Glomerular endothelial cell (primary cell): ENCODE data around the gene PPP1CB. TPM values are rescaled to one million over a fixed set of nuclear protein-coding genes. Genes with fewer than 3 reads are reported as not detected.
A peak's percentile ranks its signal among the peaks of the same experiment; 100 is the strongest.

Source experiments
- DNase-seq: peaks from one replicate; pipeline ENCODE4 v3.0.0-alpha.2; 2011; ENCODE audit warnings: low read depth, low spot score; ENCODE audit errors: extremely low read depth
- total RNA-seq: library from RNA; depleted of rRNA; stranded (reverse); fragments of >200 nt; gene quantifications from 2 replicates; pipeline ENCODE4 v1.2.3, GENCODE V29; 2015

Gene PPP1CB
- total RNA-seq = 88.9 and 101 TPM in 2 replicates

DNA sequence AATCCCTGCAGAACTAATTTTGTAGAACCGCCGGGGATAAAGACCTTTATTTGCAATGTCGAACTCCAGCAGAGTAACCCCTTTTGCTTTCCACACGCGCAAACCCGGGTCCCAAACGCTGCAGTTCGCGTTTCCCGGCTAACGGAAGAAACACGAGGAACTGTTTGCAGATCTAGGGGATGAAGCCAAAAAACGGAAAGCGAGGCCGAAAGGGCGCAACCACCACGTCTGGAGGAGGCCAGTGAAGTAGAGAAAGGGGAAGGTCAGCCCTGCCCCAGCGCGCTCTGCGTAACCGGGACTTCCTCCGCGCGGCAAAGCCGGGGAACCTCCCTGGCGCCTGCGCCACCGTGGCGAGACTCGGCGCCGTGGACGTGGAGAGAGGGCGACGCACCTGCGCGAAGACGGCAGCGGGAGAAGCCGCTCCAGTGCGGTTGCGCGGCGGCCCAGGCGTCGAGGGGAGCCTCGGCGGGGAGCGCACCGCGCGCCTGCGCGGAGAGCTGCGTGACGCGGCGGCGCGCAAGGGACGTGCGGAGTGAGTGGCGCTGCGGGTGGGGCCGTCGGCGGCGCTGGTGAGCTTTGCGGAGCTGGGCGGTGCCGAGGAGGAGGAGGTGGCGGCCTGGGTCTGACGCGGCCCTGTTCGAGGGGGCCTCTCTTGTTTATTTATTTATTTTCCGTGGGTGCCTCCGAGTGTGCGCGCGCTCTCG, at the start of gene PPP1CB:
Gene PPP1CB (plus strand): TSS at position 579 of the 704 bp plus-strand sequence. CDS start 295 bp downstream, outside the sequence.
- DNase-seq = peak; percentile 29

DNA sequence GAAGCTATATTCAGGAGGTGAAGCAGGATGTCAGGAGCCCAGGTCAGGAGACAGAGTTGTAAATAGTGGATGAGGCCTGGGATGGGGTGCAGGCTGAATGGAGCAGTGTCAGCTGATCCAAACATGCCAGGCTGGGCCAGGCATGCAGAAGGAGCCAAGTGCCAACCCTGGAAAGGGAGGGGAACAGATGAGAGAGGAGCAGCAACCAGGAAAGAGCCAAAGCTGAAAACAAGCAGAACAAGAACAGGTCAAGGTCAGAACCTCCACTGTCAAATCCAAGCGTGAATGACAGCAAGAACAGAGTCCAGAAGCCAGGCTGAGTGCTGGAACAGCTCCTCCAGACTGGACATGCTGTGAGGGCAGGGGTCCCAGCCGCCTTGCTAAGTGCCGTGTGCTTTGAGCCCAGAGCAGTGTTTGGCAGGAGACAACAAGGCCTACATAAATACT, 49.2 kb upstream of the PPP1CB start:
- no peak for DNase-seq

DNA sequence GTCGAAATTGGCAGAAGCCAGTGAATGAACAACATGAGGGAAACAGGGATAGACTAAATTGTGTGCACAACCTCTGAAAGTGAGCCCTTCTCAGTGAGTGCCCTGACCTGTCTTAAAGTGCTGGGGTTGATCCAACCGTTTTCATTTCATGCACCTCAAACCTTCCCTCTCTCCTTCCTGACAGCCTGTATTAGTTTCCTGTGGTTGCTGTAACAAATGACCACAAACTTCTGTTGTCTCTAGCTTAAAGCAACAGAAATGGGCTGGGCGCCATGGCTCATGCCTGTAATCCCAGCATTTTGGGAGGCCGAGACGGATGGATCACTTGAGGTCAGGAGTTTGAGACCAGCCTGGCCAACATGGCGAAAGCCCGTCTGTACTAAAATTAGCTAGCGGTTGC, 48.8 kb upstream of the PPP1CB start:
- DNase-seq = no peak

DNA sequence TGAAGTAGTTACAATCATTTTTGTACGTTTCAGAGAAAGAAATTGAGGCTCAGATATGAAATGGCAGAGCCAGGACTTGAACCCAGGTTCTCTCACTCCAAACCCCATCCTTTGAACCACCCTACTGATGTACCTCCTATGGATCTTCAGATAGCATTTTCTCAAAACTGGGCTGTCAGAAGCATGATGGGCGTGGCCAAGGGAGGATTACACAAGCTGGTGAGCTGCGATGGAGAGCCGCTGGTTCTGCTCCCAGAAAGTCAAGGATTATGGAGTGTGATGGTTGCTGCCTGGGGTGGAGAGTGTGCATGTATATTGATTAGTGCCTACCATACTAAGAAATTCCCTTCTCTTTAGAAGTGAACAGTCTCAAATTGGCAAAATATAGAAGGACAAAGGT, 47.0 kb upstream of the PPP1CB start:
- DNase-seq = no peak

DNA sequence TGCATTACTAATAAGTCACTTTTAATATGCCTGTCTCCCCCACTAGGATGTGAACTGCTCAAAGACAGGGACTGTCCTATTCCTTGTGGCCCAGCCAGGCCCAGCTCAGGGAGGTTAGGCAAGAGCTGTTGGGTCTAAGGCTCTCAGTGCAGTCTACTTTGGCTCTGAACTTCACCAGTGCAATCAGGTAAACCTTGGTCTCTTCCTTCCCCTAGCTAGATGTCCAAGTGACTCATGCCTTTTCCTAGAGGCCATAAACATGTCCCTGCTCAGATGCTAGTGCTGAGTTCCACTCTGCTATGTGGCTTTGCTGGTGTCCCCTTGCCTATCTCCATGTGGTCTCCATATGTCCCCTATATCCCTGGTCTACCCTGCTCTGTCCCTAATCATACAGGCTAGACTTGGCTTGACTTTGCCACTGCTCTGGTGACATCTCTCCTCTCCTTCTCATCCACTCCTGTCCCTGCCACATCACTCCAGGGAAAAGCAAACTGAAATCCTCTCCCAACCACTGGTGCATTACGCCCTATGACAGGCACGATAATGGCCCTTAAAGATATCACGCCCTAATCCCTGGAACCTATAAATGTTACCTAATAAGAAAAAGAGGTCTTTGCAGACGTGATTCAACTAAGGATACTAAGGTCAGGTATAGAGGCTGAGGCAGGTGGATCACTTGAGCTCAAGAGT, 45.7 kb upstream of the PPP1CB start:
- no peak for DNase-seq

DNA sequence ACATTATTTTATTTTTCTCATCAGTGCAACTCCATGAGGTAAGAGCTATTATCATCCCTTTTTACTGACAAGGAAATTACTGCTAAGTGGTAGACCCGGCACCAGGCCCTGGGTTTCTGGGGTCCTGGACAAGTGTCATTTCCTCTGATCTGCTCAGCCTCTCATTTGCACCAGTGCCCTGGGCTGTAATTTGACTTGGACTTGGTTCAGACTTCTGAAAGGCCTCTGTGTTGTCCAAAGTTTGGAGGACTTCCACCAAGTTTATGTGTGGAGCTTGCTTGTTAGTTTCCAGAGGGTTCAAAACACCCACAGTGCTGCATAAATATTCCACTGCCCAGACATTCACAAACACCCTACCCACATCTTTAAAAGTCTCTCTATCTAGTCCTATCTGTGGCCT, 44.0 kb upstream of the PPP1CB start:
- DNase-seq = no peak

DNA sequence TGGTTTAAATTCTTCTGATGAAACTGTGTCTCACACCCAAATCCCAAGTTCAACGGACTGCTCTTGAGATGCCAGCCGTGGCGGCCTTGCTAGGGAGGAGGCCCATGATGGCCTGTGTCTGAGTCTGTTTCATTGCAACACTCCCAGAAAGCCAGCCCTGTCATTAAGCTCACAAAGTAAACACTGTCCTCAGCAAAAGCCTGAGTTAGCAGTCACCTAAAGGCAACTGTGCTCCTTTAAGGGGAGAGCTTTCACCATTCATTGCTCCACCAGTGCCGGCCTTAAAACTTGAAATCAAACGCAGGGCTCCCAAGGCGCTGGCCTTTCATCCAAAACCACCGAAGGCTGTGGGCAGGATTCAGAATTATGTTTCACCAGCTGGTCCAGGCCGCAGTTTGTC, 42.5 kb upstream of the PPP1CB start:
- no peak for DNase-seq

DNA sequence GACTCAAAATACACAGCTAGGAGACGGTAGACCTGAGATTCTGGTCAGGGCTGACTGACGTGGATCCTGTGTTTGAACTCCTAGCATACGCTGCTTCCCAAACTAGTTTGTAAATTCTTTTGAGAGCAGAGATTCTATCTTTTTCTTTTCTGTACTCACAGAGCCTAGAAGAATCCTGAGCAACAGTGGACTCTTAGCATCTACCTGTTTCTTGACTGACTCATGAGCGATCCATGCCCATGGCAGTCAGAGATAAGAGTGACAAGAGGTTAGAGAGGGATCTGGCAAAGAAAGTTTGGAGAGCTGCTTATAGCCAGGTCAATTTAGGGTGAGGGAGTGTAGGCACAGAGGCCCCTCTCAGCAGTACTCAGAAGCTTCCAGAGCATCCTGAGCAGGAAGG, 41.1 kb upstream of the PPP1CB start:
- DNase-seq = no peak

DNA sequence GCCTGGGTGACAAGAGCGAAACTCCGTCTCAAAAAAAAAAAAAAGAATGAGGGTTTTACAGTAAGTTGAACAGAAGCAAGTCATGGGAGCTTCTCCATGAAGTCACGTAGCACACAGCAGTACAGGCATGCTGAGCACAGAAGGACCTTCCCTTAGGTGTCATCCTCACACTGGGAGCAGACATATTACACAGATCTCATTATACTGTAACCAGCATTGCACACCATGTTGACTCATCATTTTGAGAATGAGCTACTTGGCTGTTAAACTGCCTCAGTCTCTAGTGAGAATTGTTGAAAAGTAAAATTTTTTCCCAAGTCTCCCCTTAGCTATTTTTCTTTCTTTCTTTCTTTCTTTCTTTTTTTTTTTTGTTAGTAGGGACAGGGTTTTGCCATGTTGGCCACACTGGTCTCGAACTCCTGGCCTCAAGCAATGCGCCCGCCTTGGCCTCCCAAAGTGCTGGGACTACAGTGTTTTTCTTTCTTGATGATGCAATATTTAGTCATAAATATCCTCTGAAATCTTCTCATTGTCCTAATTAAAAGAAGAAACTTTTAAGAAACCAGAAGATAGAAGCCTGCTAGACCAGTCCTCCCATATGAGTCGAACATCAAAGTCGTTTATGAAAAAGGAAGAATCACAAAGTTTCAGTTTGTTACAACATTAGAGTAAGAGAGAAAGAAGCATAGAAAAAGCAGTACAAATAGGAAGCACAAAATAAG, 37.9 kb upstream of the PPP1CB start:
- DNase-seq = no peak

DNA sequence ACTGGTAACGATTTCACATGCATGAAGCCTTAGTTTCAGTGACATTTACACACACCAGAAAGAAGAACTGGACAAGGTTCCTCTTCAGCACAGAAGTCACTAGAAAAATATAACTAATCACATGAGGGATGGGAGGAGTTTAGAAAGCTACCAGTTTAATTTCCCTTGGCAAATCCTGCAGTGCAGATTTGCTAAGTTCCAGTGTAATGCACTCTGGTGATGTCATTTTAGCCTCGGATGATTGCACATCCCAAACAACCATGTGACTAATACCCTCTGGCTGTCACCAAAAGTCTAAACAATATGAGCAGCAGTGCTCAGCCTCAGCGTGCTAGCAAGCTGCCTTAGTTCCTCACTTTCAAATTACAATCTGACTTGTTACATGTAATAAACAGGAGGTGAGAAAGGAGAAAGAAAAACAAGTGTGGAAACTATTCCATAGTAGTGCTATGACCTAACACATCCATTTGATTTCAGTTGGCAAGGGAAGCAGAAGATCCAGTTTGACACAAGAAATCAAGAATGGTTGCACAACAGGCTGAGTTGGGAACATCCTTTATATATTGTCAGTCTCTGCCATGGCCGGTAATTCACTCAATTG, 35.3 kb upstream of the PPP1CB start:
- DNase-seq = peak; percentile 50

DNA sequence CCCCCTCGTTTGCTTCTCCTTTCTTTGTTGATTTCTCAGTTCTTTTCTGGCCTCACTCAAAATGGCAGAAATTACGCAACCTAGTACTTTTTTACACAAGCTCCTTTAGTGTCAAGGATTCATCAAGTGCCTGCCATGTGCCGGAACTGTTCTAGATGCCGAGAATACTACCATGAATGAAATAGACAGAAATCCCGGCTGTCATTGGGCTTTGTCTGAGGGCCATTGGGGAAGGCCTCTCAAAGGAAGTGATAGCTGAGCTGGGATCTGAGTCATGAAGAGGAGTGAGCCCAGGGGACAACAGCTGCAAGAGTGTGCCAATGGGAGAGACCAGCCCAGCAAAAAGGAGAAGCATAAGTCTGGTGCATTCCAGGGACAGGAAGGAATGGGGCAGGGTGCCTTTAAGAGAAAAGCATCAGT, 34.3 kb upstream of the PPP1CB start:
- peak; percentile 12 for DNase-seq

DNA sequence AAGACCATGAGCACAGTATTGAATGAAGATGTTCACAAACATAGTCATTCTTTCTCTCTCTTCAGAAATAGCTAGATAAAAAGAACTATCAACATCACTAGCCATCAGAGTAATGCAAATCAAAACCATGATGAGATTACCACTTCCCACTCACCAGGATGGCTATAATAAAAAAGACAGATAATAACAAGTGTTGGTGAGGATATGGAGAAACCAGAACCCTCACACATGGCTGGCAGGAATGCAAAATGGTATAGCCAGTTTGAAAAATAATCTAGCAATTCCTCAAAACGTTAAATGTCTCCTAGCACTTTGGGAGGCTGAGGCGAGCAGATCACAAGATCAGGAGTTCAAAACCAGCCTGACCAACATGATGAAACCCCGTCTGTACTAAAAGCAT, 31.3 kb upstream of the PPP1CB start:
- DNase-seq = no peak

DNA sequence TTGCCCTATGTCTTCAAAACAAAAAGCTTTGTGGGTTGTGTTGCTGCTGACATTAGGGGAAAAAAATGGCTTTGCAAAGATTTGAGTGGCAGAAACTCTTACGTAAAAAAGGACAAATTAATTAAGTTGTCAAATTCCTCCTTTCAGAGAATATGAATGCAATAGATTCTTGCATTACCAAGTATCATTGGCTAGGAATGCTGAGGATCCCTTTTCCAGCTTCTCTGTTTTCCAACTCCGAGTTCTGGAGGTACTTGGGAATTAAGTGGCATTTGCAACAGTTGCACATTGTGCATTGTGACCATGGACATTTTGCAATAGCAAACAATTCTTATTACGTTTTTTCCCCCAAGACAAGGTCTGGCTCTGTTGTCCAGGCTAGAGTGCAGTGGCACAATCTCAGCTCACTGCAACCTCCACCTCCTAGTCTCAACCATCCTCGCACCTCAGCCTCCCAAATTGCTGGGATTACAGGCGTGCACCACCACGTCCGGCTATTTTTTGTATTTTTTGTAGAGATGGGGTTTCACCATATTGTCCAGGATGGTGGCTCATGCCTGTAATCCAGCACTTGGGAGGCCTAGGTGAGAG, 29.9 kb upstream of the PPP1CB start:
- DNase-seq = no peak

DNA sequence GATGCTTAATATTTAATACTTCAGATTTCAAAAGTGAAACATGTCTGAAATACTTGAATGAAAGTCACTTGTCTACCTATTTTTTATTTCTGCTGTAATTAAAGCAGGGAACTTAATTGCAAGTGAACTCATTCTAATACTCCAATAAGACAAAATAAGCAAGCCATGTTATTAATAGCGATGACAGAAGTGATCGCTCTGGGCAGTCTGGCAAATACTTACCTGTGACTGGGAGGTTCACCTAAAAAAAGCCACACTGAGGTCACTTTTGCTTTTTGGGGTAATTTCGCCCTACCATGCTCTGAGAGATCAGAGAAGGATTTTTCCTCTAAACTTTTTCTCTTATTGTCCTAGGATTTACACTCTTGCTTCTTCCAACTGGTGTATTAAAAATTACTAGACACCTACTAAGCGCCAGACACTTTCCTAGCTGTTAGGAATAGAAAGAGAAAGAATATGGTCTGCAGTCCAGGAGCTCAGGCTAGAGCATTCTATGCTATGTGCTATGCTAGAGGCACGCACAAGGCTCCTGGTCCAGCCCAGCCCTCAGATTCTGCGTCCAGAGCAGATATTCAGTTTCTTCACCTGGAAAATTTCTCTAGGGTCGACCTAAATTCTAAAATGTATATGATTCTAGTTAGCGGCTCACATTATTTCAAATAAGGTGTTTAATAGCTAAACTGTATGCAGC, 26.5 kb upstream of the PPP1CB start:
- DNase-seq = no peak

DNA sequence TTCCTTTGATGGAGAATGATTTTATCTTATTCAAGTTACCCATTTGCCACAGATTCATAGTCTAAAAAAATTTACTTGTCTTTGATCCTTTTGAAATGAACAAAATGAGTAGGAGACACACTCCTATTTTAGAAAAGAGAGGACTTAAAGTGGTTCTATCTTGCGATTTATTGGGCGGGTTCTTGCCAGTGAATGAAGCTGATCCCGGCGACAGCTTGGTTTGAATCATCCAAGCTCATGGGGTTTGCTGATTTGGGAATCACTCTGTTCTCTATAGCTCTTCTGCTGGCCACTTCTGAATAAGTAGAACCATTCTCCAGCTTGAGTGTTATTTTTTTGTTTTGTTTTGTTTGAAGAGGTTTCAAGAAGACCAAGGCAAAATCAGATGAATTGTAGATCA, 25.5 kb upstream of the PPP1CB start:
- no peak for DNase-seq

DNA sequence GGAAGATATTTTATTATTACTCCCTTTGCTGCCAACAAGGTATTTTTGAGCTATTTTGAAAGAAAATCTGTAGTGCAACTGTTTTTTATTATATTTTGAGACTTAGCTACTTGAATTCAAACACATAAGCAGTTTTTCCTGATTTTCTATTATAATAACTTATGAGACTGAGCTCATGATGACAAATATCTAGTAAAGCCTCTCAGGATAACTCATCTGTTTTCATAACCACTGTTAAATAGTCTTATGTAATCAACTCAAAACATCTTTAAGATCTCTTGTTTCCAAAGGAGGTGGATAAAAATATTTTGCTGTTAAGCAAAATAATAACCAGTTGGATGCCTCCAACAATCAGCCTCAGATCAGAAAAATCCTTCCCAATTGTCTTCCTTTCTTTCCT, 21.9 kb upstream of the PPP1CB start:
- DNase-seq = no peak

DNA sequence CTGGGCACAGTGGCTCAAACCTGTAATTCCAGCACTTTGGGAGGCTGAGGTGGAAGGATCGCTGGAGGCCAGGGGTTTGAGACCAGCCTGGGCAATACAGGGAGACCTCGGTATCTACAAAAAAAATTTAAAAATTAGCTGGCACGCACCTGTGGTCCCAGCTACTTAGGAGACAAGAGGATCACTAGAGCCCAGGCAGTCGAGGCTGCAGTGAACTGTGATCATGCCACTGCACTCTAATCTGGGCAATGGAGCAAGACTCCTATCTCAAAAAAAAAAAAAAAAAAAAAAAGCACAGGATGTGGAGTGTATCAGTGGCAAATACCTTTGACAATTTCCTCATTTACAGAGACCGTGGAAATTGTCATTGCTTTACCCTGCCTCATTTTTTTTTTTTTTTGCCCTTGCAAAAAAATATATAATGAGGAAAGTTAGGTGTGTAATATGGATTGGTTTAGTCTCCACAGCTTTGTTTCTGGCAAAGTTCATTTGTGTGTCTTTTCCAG, 20.9 kb upstream of the PPP1CB start:
- no peak for DNase-seq

DNA sequence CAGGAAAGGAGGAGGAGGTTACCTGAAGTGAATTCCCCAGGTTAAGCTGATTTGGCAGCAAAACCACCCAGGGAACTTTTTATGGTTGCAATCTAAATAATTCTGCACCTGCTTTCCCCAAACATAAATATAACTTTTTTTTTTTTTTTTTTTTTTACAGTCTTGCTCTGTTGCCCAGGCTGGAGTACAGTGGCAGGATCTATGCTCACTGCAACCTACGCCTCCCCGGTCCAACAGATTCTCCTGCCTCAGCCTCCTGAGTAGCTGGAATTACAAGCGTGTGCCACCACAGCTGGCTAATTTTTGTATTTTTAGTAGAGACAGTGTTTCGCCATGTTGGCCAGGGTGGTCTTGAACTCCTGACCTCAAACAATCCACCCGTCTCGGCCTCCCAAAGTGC, 16.1 kb upstream of the PPP1CB start:
- DNase-seq = no peak

DNA sequence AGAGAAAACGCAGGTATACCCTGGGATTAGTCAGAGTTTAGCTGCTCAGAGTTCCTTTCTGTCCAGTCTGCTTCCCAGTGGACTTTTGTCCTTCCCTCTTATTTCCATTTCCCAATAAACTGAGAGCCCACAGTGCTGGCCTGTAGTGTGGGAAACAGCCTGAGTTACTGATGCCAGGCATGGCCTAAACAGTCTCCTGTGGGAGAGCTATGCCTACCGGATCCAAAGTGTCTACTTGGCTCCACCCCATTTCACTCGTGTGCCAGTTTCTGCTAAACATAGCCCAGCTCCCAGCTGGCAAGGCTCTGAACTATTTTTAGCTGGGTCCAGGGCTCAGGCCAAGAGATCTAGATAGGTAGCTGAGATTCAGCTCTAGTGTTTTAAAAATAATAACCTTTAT, 15.6 kb upstream of the PPP1CB start:
- no peak for DNase-seq

DNA sequence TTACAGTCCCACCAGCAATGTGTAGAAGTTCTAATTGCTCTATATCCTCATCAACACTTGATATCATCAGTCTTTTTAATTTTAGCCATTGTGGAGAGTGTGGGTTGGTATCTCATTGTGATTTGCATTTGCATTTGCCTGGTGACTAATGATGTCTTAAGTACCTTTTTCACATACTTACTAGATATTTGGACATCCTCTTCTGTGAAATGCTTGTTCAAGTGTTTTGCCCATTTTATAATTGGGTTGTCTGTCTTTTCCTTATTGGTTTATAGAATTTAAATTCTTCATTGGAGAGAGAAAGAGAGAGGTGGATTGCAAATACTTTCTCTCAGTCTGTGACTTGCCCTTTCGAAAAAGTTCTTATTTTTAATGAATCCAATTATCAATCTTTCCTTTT, 14.0 kb upstream of the PPP1CB start:
- no peak for DNase-seq
